Smooth muscle cell (in vitro differentiated cells): ENCODE measurements around the gene BCL2L1. TPM values are rescaled to one million over a fixed set of nuclear protein-coding genes. Genes with fewer than 3 reads are reported as not detected.

ENCODE experiments used
- DNase-seq: peaks from one replicate; lab custom pipeline; 2025; ENCODE audit not compliant: unreplicated experiment; lab: John Stamatoyannopoulos, UW
- H2AFZ ChIP-seq: fragments of 200-600 bp; sonication (generic); 2 replicates; pipeline ENCODE4 v1.6.0; 2016; ENCODE audit warnings: antibody characterized with exemption, low read depth, mild to moderate bottlenecking
- H3F3A ChIP-seq: fragments of 200-600 bp; sonication (generic); 2 replicates; pipeline ENCODE4 v1.6.0; 2017; ENCODE audit warnings: antibody characterized with exemption, low read depth
- H3K27ac ChIP-seq: fragments of 200-600 bp; sonication (generic); 2 replicates; pipeline ENCODE4 v1.5.1; 2016; ENCODE audit warnings: low read depth, mild to moderate bottlenecking
- H3K27me3 ChIP-seq: fragments of 200-600 bp; sonication (generic); 2 replicates; pipeline ENCODE4 v1.6.1; 2016; ENCODE audit warnings: low read depth, mild to moderate bottlenecking
- H3K36me3 ChIP-seq: fragments of 200-600 bp; sonication (generic); 2 replicates; pipeline ENCODE4 v1.5.1; 2016; ENCODE audit warnings: low read depth
- H3K4me1 ChIP-seq: fragments of 200-600 bp; sonication (generic); 2 replicates; pipeline ENCODE4 v1.5.1; 2016; ENCODE audit warnings: low read depth
- H3K4me2 ChIP-seq: fragments of 200-600 bp; sonication (generic); 2 replicates; pipeline ENCODE4 v1.6.0; 2016; ENCODE audit warnings: mild to moderate bottlenecking
- H3K4me3 ChIP-seq: fragments of 200-600 bp; sonication (generic); 2 replicates; pipeline ENCODE4 v1.5.1; 2016; ENCODE audit warnings: mild to moderate bottlenecking
- H3K79me2 ChIP-seq: fragments of 200-600 bp; sonication (generic); 2 replicates; pipeline ENCODE4 v1.6.0; 2016; ENCODE audit warnings: low read depth, mild to moderate bottlenecking
- H3K9ac ChIP-seq: fragments of 200-600 bp; sonication (generic); 2 replicates; pipeline ENCODE4 v1.6.0; 2016; ENCODE audit warnings: low read depth
- H3K9me3 ChIP-seq: fragments of 200-600 bp; sonication (generic); replicated peaks from 2 replicates; pipeline ENCODE4 v1.5.1; 2016; ENCODE audit warnings: low read depth
- H4K20me1 ChIP-seq: fragments of 200-600 bp; sonication (generic); 2 replicates; pipeline ENCODE4 v1.6.0; 2016; ENCODE audit warnings: low read depth
- CTCF ChIP-seq: fragments of 200-600 bp; sonication (generic); IDR thresholded peaks from 2 replicates; pipeline ENCODE4 v1.5.1; 2017; ENCODE audit warnings: borderline replicate concordance, mild to moderate bottlenecking, antibody characterized with exemption; ENCODE audit not compliant: insufficient read depth, poor library complexity, severe bottlenecking
- WGBS: methylation state at CpG from one replicate; pipeline ENCODE4 v1.1.7; 2016; ENCODE audit warnings: low lambda C conversion rate; 5-methylcytosine and 5-hydroxymethylcytosine counted together
- polyA plus RNA-seq: library from polyadenylated mRNA; unstranded; fragments of >200 nt; fragmentation: Nextera tagmentation; extraction: Ambion mirVana; gene quantifications from 2 replicates; pipeline ENCODE4 v1.2.1, GENCODE V29; 2016
- total RNA-seq: library from RNA; depleted of rRNA; stranded (reverse); fragments of >200 nt; gene quantifications from 2 replicates; pipeline ENCODE4 v1.2.3, GENCODE V29; 2014

The BCL2L1 gene
- total and polyA plus RNA-seq, 2 experiments from 2014 or later = 24.8 to 47.0 TPM

- Histone ChIP-seq H3K36me3 (no peaks in the 10 kb centered on the region), H4K20me1 (no peaks in the 10 kb centered on the region), H2AFZ (no peak overlapping the region), H3K27me3 (no peaks in the 10 kb centered on the region), H3F3A (no peaks in the 10 kb centered on the region), H3K27ac (no peak overlapping the region), H3K4me3 (no peak overlapping the region), H3K79me2 (no peaks in the 10 kb centered on the region), H3K4me2 (no peak overlapping the region), H3K4me1 (peaks cover 2% of the 10 kb centered on the region), H3K9ac (no peak overlapping the region), H3K9me3 (no peaks in the 10 kb centered on the region)
- no peak for DNase-seq
- no peak for TF ChIP-seq CTCF
- WGBS = 98% methylated on average over 4 of the region's 4 CpGs
Measured at GRCh38 chr20:31643522-31643921, 79.1 kb downstream of the BCL2L1 start.

- Histone ChIP-seq H3F3A (no peaks in the 10 kb centered on the region), H3K9me3 (no peaks in the 10 kb centered on the region), H3K4me2 (no peak overlapping the region), H2AFZ (no peak overlapping the region), H3K79me2 (no peaks in the 10 kb centered on the region), H3K4me1 (peaks cover 7% of the 10 kb centered on the region), H3K9ac (no peak overlapping the region), H3K27ac (no peak overlapping the region), H4K20me1 (no peaks in the 10 kb centered on the region), H3K36me3 (no peaks in the 10 kb centered on the region), H3K4me3 (no peak overlapping the region), H3K27me3 (no peaks in the 10 kb centered on the region)
- WGBS = 76% methylated on average over 1 of the region's 1 CpG
- DNase-seq = no peak
- no peak for TF ChIP-seq CTCF
Measured at GRCh38 chr20:31642837-31643236, 79.8 kb downstream of the BCL2L1 start.

- Histone ChIP-seq H3K36me3 (no peaks in the 10 kb centered on the region), H3K9ac (no peak overlapping the region), H2AFZ (no peak overlapping the region), H3K27me3 (no peaks in the 10 kb centered on the region), H3K4me1 (peaks cover 7% of the 10 kb centered on the region), H3F3A (no peaks in the 10 kb centered on the region), H3K27ac (no peak overlapping the region), H3K79me2 (no peaks in the 10 kb centered on the region), H4K20me1 (no peaks in the 10 kb centered on the region), H3K4me3 (no peak overlapping the region), H3K9me3 (no peaks in the 10 kb centered on the region), H3K4me2 (no peak overlapping the region)
- no peak for TF ChIP-seq CTCF
- no peak for DNase-seq
- WGBS = 90% methylated on average over 6 of the region's 6 CpGs
Measured at GRCh38 chr20:31641391-31641790, 81.3 kb downstream of the BCL2L1 start.

GRCh38 chr20:31640259-31640658 lies 82.4 kb downstream of the BCL2L1 start:
- Histone ChIP-seq H3K9me3 (no peaks in the 10 kb centered on the region), H3K4me1 (peaks cover 7% of the 10 kb centered on the region), H3K27ac (no peak overlapping the region), H4K20me1 (no peaks in the 10 kb centered on the region), H3F3A (no peaks in the 10 kb centered on the region), H3K4me3 (no peak overlapping the region), H3K79me2 (no peaks in the 10 kb centered on the region), H3K27me3 (no peaks in the 10 kb centered on the region), H3K4me2 (no peak overlapping the region), H2AFZ (no peak overlapping the region), H3K36me3 (no peaks in the 10 kb centered on the region), H3K9ac (no peak overlapping the region)
- DNase-seq = no peak
- 69% methylated on average over 3 of the region's 3 CpGs for WGBS
- no peak for TF ChIP-seq CTCF
